HCT116 (cell line): Measurements from ENCODE around the gene DTNBP1. TPM values are rescaled to one million over a fixed set of nuclear protein-coding genes. Genes with fewer than 3 reads are reported as not detected.

Source experiments
- ATAC-seq: fragments of 200-7000 bp; cut with Tn5 transposase; 2 replicates; pipeline ENCODE4 v1.9.1; 2020; ENCODE audit warnings: mild to moderate bottlenecking, moderate library complexity
- BruUV-seq: library from RNA; stranded (reverse); fragments of 400-500 nt; replicated peaks from 2 replicates; lab custom pipeline; 2021; lab: Mats Ljungman, UMichigan
- CTCF ChIA-PET: fragments of 300-600 bp; sonication (Branson Sonifier 250); formaldehyde crosslinking; loops from one replicate; lab custom pipeline; 2021; ENCODE audit warnings: antibody characterized with exemption; lab: Charles Lee
- POLR2A ChIA-PET: fragments of 300-600, 350-600 bp; sonication (Branson Sonifier 250); formaldehyde crosslinking; loops from one replicate; lab custom pipeline; 2021; ENCODE audit warnings: antibody characterized with exemption; lab: Charles Lee
- RAD21 ChIA-PET, 2 experiments: fragments of 300-600 bp; sonication (Branson Sonifier 250); formaldehyde crosslinking; loops; one replicate each; lab custom pipeline; 2023; ENCODE audit warnings: low total read pairs in 2 of 2; ENCODE audit not compliant: uncharacterized antibody in 2 of 2, unreplicated experiment in 2 of 2, low non-redundant PET in 1 of 2; lab: Charles Lee
- DNase-seq: peaks from one replicate; pipeline ENCODE4 v3.0.0-alpha.2; 2010; ENCODE audit warnings: low read depth, low spot score
- H2AFZ ChIP-seq: fragments of 200-600 bp; shearing (Covaris generic), sonication (generic); 2 replicates; pipeline ENCODE4 v1.6.1; 2017; ENCODE audit warnings: low read depth, mixed run types, mixed read lengths, antibody characterized with exemption, low read length; ENCODE audit not compliant: poor library complexity, severe bottlenecking
- H3K27ac ChIP-seq: 2 replicates; pipeline ENCODE4 v1.5.1; 2012; ENCODE audit warnings: low read depth, low read length
- H3K27me3 ChIP-seq: fragments of 200-600 bp; sonication (generic); 2 replicates; pipeline ENCODE4 v1.6.1; 2016; ENCODE audit warnings: mixed run types, low read length, mixed read lengths; ENCODE audit not compliant: insufficient read depth
- H3K36me3 ChIP-seq, 2 experiments: fragments of 200-500 bp in 1 of 2; fragments of 200-600 bp in 1 of 2; sonication (Bioruptor generic) in 1 of 2; sonication (generic) in 1 of 2; 2 replicates each; pipeline versions ENCODE4 v1.5.1 to v1.6.1; 2014 to 2016; ENCODE audit warnings: low read length in 2 of 2, inconsistent platforms in 1 of 2, mixed read lengths in 1 of 2, mixed run types in 1 of 2; ENCODE audit not compliant: insufficient read depth in 2 of 2, control insufficient read depth in 1 of 2
- H3K4me1 ChIP-seq, 2 experiments: fragments of 200-600 bp in 1 of 2; sonication (generic) in 1 of 2; 2 replicates each; pipeline versions ENCODE4 v1.5.1 to v1.6.1; 2012 to 2017; ENCODE audit warnings: low read length in 2 of 2, inconsistent platforms in 1 of 2, mild to moderate bottlenecking in 1 of 2, mixed read lengths in 1 of 2, mixed run types in 1 of 2, moderate library complexity in 1 of 2; ENCODE audit not compliant: insufficient read depth in 2 of 2, control insufficient read depth in 1 of 2
- H3K4me2 ChIP-seq: fragments of 200-600 bp; sonication (generic); 2 replicates; pipeline ENCODE4 v1.6.1; 2017; ENCODE audit warnings: mixed run types, low read length, mixed read lengths
- H3K4me3 ChIP-seq, 2 experiments: fragments of 200-600 bp in 1 of 2; sonication (generic) in 1 of 2; replicated peaks in 1 of 2; 2 replicates each; pipeline ENCODE4 v1.5.1; 2011 to 2016; ENCODE audit warnings: low read length in 2 of 2, control low read depth in 1 of 2, low read depth in 1 of 2, mild to moderate bottlenecking in 1 of 2, mixed read lengths in 1 of 2, mixed run types in 1 of 2
- H3K79me2 ChIP-seq: fragments of 200-600 bp; sonication (generic); 2 replicates; pipeline ENCODE4 v1.6.1; 2017; ENCODE audit warnings: mild to moderate bottlenecking, mixed run types, low read length, moderate library complexity, mixed read lengths; ENCODE audit not compliant: insufficient read depth
- H3K9ac ChIP-seq: fragments of 200-600 bp; sonication (generic); 2 replicates; pipeline ENCODE4 v1.6.1; 2016; ENCODE audit warnings: low read length, mixed read lengths
- H3K9me2 ChIP-seq: fragments of 200-600 bp; sonication (generic), shearing (Covaris generic); 2 replicates; pipeline ENCODE4 v1.6.1; 2017; ENCODE audit warnings: mixed run types, mild to moderate bottlenecking, moderate library complexity; ENCODE audit not compliant: insufficient read depth
- H3K9me3 ChIP-seq, 2 experiments: fragments of 200-500 bp in 1 of 2; fragments of 200-600 bp in 1 of 2; sonication (Bioruptor generic) in 1 of 2; sonication (generic) in 1 of 2; 2 replicates each; pipeline ENCODE4 v1.6.1; 2014 to 2017; ENCODE audit warnings: low read length in 2 of 2, mixed read lengths in 2 of 2, inconsistent platforms in 1 of 2, low read depth in 1 of 2, mild to moderate bottlenecking in 1 of 2, mixed run types in 1 of 2, moderate library complexity in 1 of 2; ENCODE audit not compliant: control insufficient read depth in 1 of 2, insufficient read depth in 1 of 2
- H4K20me1 ChIP-seq: fragments of 200-600 bp; sonication (generic), shearing (Covaris generic); 2 replicates; pipeline ENCODE4 v1.6.1; 2017; ENCODE audit warnings: mixed run types, mild to moderate bottlenecking, moderate library complexity; ENCODE audit not compliant: insufficient read depth
- CBX3 ChIP-seq: IDR thresholded peaks from 2 replicates; pipeline ENCODE4 v1.6.1; 2012; ENCODE audit warnings: low read depth
- CEBPB ChIP-seq: IDR thresholded peaks from 2 replicates; pipeline ENCODE4 v1.6.1; 2012; ENCODE audit warnings: low read depth
- EGR1 ChIP-seq: IDR thresholded peaks from 2 replicates; pipeline ENCODE4 v1.6.1; 2012; ENCODE audit warnings: low read depth
- EZH2 ChIP-seq: fragments of 200-600 bp; sonication (generic); IDR thresholded peaks from 2 replicates; pipeline ENCODE4 v1.6.1; 2017; ENCODE audit warnings: antibody characterized with exemption, mixed run types
- EZH2phosphoT487 ChIP-seq: fragments of 200-600 bp; IDR thresholded peaks from 2 replicates; pipeline ENCODE4 v1.6.1; 2018; ENCODE audit warnings: antibody characterized with exemption, borderline replicate concordance
- FOSL1 ChIP-seq: IDR thresholded peaks from 2 replicates; pipeline ENCODE4 v1.6.1; 2012; ENCODE audit warnings: low read depth
- POLR2A ChIP-seq: IDR thresholded peaks from 2 replicates; pipeline ENCODE4 v1.7.0; 2011; ENCODE audit warnings: borderline replicate concordance; ENCODE audit not compliant: insufficient read depth, insufficient read length; ENCODE audit errors: extremely low read depth
- RAD21 ChIP-seq: IDR thresholded peaks from 2 replicates; pipeline ENCODE4 v1.6.1; 2012; ENCODE audit warnings: low read depth, mild to moderate bottlenecking
- SP1 ChIP-seq: IDR thresholded peaks from 2 replicates; pipeline ENCODE4 v1.6.1; 2012; ENCODE audit warnings: low read depth
- SRF ChIP-seq: IDR thresholded peaks from 2 replicates; pipeline ENCODE4 v1.6.1; 2012; ENCODE audit warnings: low read depth
- YY1 ChIP-seq: IDR thresholded peaks from 2 replicates; pipeline ENCODE4 v1.6.1; 2011; ENCODE audit warnings: low read length, low read depth, moderate library complexity, mild to moderate bottlenecking; ENCODE audit not compliant: insufficient replicate concordance; ENCODE audit errors: extremely low read depth
- ZNF274 ChIP-seq: fragments of 200-500 bp; sonication (Bioruptor generic); IDR thresholded peaks from 2 replicates; pipeline ENCODE4 v1.6.1; 2014; ENCODE audit warnings: mild to moderate bottlenecking, low read depth, low read length, inconsistent platforms
- intact Hi-C: fragments of 100-400 bp; cut with micrococcal nuclease; formaldehyde crosslinking; loops from 2 replicates; pipeline ENCODE4 v1.10.0; 2022
- total RNA-seq: library from RNA; stranded (reverse); gene quantifications from one replicate; pipeline ENCODE4 v1.2.1, GENCODE V29; 2021; ENCODE audit not compliant: unreplicated experiment
- TF ChIP-seq, protein P1 (sequence below), 3 experiments: fragments of 200-600 bp in 1 of 3; sonication (generic) in 1 of 3; IDR thresholded peaks in 2 of 3; conservative IDR thresholded peaks in 1 of 3; 2 replicates each; pipeline ENCODE4 v1.5.1; 2012 to 2017; ENCODE audit warnings: low read depth in 2 of 3, low read length in 2 of 3, antibody characterized with exemption in 1 of 3, borderline replicate concordance in 1 of 3, control low read depth in 1 of 3, mild to moderate bottlenecking in 1 of 3, mixed read lengths in 1 of 3, mixed run types in 1 of 3, moderate library complexity in 1 of 3; ENCODE audit not compliant: insufficient read depth in 1 of 3
- TF ChIP-seq, protein P2 (sequence below): IDR thresholded peaks from 2 replicates; pipeline ENCODE4 v1.6.1; 2012
- TF ChIP-seq, protein P3 (sequence below): IDR thresholded peaks from 2 replicates; pipeline ENCODE4 v1.6.1; 2012

Gene DTNBP1
- total RNA-seq, 1 experiment from 2014 or later: 16.7 TPM

DNA sequence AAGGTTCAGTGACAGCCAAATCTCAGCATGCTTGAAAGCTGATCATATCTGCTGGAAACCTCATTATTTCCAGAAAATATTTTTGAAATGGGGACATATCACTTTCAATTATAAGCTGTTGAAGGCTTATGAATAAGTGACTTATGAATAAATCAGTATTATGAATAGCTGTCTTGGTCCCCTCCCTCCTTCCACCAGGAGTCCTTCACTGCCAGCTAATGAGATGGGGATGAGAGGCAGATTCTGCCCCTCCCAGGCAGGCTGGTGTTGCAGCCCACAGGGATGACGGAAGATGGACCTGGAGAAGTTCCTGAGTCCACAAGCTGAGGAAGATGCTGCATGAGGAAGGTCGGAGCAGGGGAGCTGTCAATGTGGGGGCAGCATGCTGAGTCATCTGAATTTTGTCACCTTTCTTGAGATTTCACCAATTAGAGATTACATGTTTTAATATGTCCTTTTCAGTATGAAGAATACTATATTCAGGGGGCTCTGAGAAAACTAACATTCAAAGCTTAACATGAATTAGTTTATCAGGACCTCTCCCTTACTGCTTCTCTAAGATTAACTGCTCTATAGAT is 112.2 kb downstream of the DTNBP1 start:
- no peak overlapping the region for H3K9ac ChIP-seq
- H3K4me2 ChIP-seq: no peak overlapping the region

DNA sequence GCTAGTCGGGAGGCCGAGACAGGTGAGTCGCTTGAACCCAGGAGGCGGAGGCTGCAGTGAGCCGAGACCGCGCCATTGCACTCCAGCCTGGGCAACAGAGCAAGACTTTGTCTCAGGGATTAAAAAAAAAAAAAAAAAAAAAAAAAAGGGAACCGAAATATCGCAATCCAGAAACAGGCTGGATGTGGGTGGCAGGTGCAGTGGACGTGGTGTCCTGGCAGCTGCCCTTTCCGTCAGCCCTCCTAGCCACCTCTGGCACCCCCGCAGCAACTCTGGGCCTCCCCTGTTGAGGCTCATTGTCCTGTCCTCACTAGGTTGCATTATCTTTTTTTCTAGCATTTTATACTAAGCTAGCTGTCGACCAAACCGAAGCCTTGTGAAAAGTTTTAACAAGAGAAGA is 113.5 kb downstream of the DTNBP1 start:
- no peak overlapping the region for H3K27ac ChIP-seq
- no peaks in the 10 kb centered on the region for H3K36me3 ChIP-seq
- H3K27me3 ChIP-seq: no peaks in the 10 kb centered on the region
- H3K9me3 ChIP-seq: no peaks in the 10 kb centered on the region
- TF ChIP-seq, protein P1, sequence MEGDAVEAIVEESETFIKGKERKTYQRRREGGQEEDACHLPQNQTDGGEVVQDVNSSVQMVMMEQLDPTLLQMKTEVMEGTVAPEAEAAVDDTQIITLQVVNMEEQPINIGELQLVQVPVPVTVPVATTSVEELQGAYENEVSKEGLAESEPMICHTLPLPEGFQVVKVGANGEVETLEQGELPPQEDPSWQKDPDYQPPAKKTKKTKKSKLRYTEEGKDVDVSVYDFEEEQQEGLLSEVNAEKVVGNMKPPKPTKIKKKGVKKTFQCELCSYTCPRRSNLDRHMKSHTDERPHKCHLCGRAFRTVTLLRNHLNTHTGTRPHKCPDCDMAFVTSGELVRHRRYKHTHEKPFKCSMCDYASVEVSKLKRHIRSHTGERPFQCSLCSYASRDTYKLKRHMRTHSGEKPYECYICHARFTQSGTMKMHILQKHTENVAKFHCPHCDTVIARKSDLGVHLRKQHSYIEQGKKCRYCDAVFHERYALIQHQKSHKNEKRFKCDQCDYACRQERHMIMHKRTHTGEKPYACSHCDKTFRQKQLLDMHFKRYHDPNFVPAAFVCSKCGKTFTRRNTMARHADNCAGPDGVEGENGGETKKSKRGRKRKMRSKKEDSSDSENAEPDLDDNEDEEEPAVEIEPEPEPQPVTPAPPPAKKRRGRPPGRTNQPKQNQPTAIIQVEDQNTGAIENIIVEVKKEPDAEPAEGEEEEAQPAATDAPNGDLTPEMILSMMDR (IDR thresholded peaks at IDR 0.05 in 2 of 3, conservative IDR thresholded peaks at IDR 0.05 in 1 of 3; ENCODE audit: borderline replicate concordance in 1 of 3, insufficient read depth in 1 of 3, low read depth in 2 of 3, low read length in 2 of 3): no peak
- TF ChIP-seq POLR2A: no peak
- TF ChIP-seq, protein P2, sequence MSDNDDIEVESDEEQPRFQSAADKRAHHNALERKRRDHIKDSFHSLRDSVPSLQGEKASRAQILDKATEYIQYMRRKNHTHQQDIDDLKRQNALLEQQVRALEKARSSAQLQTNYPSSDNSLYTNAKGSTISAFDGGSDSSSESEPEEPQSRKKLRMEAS: no peak
- no peak for TF ChIP-seq EGR1
- no peak for TF ChIP-seq CEBPB
- TF ChIP-seq, protein P3, sequence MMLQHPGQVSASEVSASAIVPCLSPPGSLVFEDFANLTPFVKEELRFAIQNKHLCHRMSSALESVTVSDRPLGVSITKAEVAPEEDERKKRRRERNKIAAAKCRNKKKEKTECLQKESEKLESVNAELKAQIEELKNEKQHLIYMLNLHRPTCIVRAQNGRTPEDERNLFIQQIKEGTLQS: no peak
- TF ChIP-seq SRF: no peak
- no peak for TF ChIP-seq YY1
- TF ChIP-seq SP1: no peak
- no peak for TF ChIP-seq ZNF274
- no peak for TF ChIP-seq RAD21
- no peak for TF ChIP-seq CBX3
- no peak for TF ChIP-seq FOSL1
- no peak for TF ChIP-seq EZH2phosphoT487
- no peak for TF ChIP-seq EZH2
- ChIA-PET RAD21 (no interaction called here), POLR2A (no interaction called here), CTCF (no interaction called here)
- no peak overlapping the region for H2AFZ ChIP-seq
- H3K9ac ChIP-seq: no peak overlapping the region
- no peak for DNase-seq
- H3K4me3 ChIP-seq: no peak overlapping the region
- no peaks in the 10 kb centered on the region for H4K20me1 ChIP-seq
- no peaks in the 10 kb centered on the region for H3K9me2 ChIP-seq
- no peak overlapping the region for H3K4me2 ChIP-seq
- peaks cover 0 to 12% of the 10 kb centered on the region in 2 experiments; a peak in 3 of 4 replicates for H3K4me1 ChIP-seq
- H3K79me2 ChIP-seq: no peaks in the 10 kb centered on the region
- no peak for ATAC-seq
- BruUV-seq: no TSS peak
- intact Hi-C loops: no loop called here

More for the DNA sequence above, 112.2 kb downstream of the DTNBP1 start:
- Histone ChIP-seq H3K4me3 (no peak overlapping the region), H3K4me1 (peaks cover 0 to 18% of the 10 kb centered on the region in 2 experiments; a peak in 3 of 4 replicates), H3K79me2 (no peaks in the 10 kb centered on the region), H2AFZ (no peak overlapping the region), H3K27ac (no peak overlapping the region), H3K9me2 (no peaks in the 10 kb centered on the region), H3K27me3 (no peaks in the 10 kb centered on the region), H3K36me3 (no peaks in the 10 kb centered on the region), H4K20me1 (no peaks in the 10 kb centered on the region), H3K9me3 (no peaks in the 10 kb centered on the region)
- ATAC-seq: no peak
- ChIA-PET POLR2A (no interaction called here), RAD21 (no interaction called here), CTCF (no interaction called here)
- no peak for TF ChIP-seq CEBPB
- TF ChIP-seq EZH2: no peak
- TF ChIP-seq ZNF274: no peak
- no peak for TF ChIP-seq SRF
- no peak for TF ChIP-seq EGR1
- no peak for DNase-seq
- intact Hi-C loops: no loop called here
- BruUV-seq: no TSS peak
